HG03575 (cell line): Measurements from ENCODE around the gene IL1A.

ENCODE experiments used
- ATAC-seq: cut with Tn5 transposase; IDR thresholded peaks from one replicate; pipeline ENCODE4 v1.9.1; 2021; ENCODE audit not compliant: unreplicated experiment, insufficient number of reproducible peaks, low FRiP score; ENCODE audit errors: extremely low read depth

The IL1A gene

DNA sequence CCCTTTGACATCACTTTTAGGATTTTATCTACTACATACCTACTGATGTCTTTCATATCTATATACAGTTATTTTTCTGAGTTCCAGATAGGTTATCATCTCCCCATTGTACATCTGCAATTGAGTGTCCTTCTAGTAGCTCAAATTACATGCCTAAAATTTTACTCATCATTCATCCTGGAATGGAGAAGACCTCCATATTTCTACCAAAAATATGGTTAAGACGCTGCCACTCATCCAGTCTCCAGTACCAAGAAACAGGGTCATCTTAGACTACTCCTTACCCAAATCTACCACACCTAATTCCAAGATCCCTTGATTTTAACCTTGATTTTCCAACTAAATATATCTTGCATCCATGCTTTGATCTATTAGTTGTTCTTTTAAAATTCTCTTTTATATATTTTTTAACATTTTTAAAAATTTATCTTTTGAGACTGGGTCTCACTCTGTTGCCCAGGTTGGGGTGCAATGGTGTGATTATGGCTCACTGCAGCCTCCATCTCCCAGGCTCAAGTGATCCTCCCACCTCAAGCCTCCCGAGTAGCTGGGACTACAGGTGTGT, 11.3 kb downstream of the IL1A start:
- ATAC-seq, result no peak

DNA sequence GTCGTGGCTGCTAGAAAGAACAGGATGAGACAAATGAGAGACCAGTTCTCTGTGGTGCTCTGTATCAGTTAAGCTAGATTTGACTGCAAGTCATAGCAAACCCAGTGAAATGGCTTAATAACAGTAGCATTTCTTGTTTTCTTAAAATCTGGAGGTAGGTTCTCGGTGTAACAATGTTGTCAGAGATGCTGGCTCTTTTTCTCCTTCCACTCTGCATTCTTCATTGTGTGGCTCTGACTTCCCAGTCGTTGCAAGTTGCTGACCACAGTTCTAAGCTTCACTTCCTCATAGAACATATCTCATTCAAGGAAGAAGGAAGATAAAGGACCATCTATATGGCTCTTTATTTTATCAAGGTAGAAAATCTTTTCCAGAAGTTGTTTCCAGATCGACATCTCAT, 12.0 kb downstream of the IL1A start:
- ATAC-seq, result no peak

DNA sequence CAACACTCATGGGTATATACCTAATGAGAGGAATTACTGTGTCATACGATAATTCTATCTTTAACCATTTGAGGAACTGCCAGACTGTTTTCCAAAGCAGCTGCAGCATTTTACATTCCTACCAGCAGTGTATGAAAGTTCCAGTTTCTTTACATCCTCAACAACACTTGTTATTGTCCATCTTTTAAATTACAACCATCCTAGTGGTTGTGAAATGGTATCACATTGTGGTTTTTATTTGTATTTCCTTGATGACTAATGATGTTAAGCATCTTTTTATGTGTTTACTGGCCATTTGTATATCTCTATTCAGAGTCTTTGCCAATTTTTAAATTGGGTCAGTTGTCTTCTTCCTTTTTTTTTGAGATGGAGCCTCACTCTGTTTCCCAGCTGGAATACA, 15.9 kb downstream of the IL1A start:
- no peak for ATAC-seq

DNA sequence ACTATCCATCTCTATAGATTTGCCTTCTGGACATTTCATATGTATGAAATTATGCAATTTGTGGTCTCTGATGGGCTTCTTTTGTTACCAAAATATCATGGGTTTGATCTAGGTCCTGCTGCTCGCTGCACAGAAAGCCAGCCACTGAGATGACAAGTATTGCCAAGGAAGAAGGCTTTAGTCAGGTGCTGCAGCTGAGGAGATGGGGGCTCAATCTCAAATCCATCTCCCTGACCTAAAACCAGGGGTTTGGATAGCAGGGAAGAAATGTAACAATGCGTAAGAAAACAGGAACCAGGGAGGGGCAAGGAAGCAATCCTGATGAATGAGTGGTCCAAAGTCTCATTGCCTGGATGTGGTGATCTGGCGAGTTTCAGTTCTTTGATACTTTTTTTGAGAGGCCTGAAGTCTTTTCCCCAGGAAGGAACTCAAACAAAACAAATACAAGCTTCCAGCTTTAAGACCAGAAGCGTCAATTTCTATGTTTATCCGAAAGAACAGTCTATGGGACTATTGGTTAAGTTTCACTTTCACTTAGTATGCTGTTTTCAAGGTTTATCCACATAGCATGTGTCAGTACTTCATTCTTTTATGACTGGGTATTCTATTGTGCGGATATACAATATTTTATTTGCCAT, 16.5 kb downstream of the IL1A start:
- no peak for ATAC-seq

DNA sequence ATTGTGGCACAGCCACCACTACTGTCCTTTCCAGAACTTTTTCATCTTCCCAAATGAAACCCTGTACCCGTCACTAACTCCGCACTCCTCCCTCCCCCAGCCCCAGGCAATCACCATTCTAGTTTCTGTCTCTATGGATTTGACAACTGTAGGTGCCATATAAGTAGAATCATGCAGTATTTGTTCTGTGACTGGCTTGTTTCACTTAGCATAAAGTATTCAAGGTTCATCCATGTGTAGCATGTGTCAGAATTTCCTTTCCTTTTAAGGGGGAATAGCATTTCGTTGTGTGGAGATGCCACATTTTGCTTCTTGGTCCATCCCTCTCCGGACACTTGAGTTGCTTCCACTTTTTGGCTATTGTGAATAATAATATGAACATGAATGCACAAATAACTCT, 19.0 kb downstream of the IL1A start:
- no peak for ATAC-seq

DNA sequence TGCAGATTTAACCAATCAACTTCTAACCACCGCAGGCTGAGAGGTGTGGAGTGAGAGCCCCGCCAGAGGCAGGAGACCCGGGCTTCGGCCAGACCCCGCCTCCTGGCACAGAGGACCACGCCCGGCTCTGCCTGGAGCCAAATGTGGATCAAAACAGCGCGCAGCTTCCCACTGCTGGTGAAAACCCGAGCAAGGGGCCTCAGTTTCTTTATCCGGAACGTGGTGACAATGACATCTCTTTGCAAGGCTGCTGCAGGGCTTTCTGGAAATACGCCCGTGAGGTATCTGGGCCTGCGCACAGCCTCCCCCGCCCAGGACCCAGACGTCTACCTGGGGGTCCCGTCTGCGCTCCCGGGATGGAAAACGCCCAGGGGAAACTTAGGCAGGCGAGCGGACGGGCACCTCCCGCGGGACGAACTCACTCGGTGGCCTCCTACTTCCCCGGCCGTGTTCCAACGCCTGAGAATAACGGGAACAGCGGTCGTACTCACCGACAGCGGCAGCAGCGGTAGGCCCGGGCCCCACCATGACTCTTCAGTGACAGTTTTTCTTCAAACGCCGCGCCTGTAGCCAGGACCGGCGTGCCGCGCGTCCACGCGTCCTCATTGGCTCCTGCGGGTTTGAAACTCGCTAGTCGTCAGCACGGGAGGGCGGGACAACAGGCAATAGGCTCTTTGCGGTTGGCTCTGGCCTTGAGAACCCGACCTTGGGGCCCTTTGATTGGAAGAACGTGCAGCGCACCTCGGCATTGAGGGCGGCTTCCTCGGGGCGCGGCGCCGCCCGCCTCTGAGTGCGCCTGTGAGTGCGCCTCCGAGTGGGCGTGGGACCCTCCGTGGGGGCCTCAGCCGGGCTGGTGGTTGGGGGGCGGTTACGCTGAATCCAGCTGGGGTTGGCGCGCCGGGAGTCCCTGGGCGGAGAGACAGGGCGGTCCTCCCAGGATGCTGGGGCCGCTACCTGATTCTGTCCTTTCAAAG, 19.9 kb downstream of the IL1A start, which contains the start of gene CKAP2L:
TSS of gene CKAP2L (minus strand) at position 539 of the 974 bp plus-strand sequence. CDS start at position 528, 11 bp downstream.
- peak; percentile 91 for ATAC-seq

DNA sequence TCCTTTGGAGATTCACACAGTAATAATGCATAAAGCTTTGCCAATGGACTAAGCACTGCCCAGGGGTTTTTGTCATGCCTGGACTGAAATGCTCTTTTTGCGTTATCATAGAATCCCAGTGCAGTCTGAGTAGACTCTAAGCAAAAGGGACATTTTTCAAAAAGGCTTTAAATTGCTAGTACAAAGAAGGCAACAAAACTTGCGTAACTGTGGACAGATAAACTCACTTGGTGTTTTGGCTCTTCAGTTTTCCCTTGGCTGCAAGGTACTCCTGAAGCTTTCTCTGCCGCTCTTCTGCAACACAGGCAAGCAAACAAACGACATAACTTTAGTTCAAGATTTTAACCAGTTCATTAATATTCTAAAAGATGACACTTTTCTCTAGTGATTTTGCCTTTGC, 22.0 kb downstream of the IL1A start:
- no peak for ATAC-seq

DNA sequence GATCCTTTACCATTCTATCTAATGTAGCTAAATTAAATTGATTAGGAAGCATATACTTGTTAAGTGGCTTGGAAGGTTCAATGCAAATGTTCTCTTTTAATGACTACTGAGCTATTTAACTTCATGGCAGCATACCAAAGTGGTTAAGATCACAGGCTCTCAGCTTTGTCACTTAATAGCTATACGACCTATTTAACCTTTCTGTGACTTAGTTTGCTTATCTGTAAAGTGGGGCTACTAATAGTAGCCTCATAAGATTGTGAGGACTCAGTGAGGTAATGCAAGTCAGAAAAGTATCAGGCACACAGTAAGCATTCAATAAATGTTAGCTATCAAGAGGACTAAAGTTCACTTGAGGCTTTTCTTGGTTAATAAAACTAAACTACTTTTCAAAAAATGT, 24.1 kb downstream of the IL1A start:
- ATAC-seq, result no peak

DNA sequence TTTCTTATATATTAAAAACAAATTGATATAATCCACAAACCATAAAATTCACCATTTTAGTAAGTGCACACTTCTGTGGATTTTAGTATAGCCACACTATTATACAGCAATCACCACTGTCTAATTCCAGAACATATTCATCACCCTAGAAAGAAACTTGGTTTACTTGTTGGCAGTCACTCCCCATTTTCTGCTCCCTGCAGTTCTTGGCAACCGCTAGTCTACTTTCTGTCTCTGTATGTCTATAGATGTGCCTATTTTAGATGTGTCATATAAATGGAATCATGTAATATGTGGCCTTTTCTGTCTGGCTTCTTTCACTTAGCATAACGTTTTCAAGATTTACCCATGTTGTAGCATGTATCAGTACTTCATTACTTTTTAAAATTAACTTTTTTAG, 25.6 kb downstream of the IL1A start:
- ATAC-seq, result no peak

DNA sequence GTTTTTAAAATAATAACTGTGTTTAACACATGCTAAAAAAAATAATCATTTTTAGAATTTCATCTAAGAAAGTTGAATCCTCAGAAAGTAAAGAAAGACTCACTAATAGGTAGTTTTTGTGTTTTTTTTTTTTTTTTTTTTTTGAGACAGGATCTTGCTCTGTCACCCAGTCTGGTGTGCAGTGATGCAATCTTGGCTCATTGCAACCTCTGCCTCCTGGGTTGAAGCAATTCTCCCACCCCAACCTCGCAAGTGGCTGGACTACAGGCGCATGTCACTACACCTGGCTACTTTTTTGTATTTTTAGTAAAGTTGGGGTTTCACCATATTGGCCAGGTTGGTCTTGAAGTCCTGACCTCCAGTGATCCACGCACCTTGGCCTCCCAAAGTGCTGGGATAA, 27.0 kb downstream of the IL1A start:
- ATAC-seq, result no peak

DNA sequence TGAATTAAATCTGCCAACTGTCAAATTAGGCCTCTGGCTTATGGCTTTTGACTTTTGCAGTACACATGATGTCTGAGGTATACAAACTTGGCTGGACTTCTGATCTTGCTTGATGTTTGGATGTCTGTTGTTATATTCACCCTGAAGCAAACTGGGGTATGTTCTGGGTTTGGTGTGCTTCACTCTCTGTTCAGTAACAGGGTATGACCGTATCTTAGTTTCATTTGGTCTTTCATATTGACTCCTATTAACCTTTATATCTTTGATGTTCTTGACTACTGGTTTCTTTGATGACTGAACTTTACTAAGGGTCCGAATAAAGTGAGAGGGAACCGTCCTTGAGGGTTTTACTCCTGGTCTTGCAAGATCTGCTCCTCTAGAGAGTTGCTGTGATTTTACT, 28.1 kb downstream of the IL1A start:
- no peak for ATAC-seq

DNA sequence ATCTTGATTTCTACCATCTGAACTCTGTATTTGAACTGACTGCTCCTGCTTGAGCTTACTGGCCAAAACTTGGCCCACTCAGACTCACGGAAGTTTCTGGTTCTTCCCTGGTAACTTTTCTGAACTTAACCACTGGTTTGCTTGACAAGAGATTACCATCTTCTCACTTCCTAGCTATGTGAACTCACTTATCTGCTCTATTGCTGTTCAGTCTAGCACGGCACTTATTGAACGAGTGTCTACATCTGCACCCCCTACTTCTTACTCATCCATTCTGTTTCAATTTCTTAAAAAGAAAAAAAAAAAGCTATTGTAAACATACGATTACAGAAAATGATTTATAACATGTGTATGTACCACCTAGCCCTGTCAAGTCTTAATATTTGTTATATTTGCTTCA, 28.8 kb downstream of the IL1A start:
- no peak for ATAC-seq

DNA sequence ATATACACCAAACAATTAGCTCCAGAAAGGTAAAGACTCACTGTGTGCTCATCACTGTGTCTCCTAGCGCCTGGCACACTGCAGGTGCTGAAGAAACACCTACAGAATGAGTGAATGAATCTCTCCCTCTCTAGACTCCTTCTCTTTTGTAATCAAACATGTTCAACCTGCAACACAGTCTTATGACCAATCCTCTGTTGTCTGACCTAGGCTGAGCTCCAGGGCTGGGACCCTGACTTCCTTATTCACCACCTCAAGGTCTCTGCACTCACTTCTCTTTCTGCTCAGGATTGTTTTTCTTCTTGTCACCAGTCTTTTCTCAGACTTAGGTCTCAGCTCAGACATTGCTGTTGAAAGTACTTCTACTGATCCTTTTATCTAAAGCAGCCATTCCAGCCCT, 29.7 kb downstream of the IL1A start:
- no peak for ATAC-seq

DNA sequence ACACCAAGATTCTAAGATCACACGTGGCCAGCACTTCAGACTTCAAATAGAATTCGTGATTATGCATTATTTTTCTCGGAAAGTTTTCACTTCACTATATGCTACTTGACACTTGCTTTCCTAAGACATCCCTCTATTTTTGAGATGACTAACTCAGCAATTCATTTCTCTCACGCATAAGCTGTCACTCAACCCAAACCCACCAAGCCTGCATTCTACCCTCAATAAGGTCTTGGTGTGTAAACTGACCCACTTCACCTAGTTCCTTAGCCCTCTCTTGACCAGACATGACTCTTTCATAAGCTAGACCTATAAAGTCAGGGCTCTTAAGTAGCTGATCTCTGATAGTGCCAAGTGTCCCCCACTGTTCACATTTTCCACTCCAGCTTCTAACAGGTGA, 31.6 kb downstream of the IL1A start:
- ATAC-seq, result no peak

DNA sequence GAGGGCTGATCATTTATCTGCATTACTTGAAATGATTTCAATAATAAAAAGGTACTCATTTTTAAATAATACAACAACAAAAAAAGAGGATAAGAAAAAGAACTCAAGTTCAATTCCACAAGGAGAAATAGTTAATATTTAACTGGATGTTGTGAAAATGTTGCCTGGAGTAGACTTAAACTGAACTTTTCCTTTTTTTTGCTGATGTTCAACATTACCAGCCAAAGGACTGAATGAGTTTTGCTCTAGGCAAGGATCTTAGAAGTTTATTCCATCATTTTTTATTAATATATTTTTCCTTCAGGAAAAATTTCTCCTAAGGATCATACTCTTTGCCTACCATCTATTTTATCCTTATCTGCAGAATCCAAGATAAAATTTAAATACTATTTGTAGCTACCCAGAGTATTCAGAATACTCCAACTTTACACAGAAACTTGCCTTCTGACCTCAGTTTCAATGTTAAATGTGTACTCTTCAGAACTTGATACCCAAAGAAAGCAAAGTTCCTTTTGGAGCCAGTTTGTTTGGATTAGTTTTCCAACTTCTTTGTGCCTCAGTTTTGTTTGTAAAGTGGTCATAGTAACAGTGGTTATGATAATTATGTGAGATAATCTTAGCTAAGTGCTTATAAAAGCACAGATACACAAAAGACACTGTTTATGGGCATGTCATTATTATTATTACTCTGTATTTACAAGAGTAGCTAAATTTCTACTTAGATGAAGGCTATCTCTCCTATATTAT, 32.7 kb downstream of the IL1A start:
- ATAC-seq, result no peak

DNA sequence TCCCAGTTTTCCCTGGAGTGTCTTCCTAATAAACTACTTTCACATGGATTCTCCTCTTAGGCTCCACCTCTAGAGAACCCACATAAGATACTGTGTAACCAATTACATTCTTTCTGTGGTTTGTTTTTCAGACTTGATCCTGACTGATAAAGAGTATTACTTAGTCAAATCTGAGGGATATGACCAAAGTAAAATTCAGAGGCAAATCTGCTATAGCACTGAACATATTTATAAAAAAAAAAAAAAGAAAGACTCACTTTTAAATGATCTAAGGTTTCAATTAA, 33.8 kb downstream of the IL1A start:
- ATAC-seq, result no peak

DNA sequence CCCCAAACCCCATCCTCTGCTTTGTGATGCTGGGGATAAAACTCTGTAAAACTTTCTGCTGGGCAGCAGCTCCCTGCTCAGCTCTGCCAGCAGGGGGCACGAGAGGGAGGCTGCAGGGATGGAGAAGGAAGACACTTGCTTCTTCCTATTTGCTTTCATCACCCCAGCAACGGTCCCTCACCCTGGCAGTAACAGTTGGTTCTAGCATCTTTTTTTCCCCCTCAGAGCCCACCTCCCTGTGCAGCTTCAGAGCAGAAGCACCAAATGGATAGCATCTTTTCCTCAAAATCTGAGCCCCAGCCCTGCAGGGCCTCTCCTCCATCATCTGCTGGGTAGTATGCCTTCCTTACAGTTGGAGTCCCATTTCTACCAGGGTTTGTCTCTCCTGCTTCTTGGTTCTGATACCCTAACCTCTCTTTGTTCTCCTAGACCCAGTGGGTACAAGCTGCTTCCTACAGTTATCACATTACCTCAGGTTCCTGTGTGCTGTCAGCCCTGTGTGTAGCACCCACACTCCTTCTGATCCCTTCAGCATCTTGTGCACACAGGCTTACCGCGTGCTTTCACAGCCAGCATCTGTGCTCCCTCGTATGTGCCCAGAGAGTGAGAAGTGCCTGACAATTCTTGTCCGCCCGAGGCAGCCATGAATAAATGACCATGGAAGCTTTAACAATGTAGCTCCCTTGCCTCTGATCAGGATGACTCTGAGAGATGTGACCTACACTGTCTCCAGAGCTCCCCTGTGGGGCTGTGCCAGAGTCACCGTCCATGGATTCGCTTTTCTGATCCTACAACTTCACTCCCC, 34.3 kb downstream of the IL1A start:
- ATAC-seq, result no peak

DNA sequence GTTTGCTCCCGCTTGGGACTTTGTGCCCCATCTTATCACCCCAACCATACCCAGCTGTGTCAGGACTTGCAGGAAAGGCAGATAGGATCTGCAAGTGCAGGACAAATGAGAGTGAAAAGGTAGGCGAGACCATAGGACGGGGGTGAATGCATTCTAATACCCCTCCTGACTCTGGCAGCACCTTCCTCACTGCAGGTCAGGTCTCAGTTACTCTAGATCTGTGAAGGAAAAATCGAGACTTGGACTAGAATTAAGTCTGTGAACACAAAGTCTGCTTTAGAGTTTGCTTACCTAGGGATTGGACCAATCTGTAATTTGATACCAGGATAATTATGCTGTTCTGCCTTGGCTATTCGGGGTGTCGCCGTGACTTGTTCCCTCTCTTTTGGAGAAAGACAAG, 43.8 kb downstream of the IL1A start:
- ATAC-seq, result no peak
